C4-2B (cell line): Measurements from ENCODE around the gene HK2.

Experiments
- ZFX ChIP-seq: fragments of 450-650 bp; IDR thresholded peaks from 2 replicates; pipeline ENCODE4 v1.6.1; 2017
- TF ChIP-seq, protein P1 (sequence below): fragments of 450-650 bp; conservative IDR thresholded peaks from 2 replicates; pipeline ENCODE4 v1.5.1; 2017; ENCODE audit warnings: mild to moderate bottlenecking

DNA sequence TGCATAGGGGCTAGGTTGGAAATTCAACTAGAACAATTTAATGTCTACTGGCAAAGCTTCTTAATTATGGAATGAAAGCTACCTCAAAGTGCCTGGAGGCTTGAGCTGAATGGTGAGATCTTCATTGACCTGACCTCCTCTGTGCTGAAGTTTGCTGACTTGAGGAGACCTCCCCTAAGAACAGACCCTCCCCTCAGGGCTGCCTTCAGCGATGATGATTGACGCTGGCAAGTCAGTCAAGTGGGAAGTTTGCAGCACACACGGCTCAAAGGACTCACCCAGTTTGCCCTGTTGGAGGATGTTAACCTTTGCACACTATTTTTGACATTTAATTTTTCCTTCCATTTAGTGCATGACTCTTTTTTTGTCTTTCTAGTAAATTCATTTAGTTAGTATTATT is 107.4 kb downstream of the HK2 start:
- TF ChIP-seq, protein P1, sequence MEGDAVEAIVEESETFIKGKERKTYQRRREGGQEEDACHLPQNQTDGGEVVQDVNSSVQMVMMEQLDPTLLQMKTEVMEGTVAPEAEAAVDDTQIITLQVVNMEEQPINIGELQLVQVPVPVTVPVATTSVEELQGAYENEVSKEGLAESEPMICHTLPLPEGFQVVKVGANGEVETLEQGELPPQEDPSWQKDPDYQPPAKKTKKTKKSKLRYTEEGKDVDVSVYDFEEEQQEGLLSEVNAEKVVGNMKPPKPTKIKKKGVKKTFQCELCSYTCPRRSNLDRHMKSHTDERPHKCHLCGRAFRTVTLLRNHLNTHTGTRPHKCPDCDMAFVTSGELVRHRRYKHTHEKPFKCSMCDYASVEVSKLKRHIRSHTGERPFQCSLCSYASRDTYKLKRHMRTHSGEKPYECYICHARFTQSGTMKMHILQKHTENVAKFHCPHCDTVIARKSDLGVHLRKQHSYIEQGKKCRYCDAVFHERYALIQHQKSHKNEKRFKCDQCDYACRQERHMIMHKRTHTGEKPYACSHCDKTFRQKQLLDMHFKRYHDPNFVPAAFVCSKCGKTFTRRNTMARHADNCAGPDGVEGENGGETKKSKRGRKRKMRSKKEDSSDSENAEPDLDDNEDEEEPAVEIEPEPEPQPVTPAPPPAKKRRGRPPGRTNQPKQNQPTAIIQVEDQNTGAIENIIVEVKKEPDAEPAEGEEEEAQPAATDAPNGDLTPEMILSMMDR = no peak
- TF ChIP-seq ZFX = no peak
